ENCODE results near the gene PLCB1. TPM values are rescaled to one million over a fixed set of nuclear protein-coding genes. Genes with fewer than 3 reads are reported as not detected.

PLCB1 gene
- total and polyA plus RNA-seq, 2 of the 4 experiments (the other 2 are of a cell fraction), result 5.6 to 16.1 TPM

DNA sequence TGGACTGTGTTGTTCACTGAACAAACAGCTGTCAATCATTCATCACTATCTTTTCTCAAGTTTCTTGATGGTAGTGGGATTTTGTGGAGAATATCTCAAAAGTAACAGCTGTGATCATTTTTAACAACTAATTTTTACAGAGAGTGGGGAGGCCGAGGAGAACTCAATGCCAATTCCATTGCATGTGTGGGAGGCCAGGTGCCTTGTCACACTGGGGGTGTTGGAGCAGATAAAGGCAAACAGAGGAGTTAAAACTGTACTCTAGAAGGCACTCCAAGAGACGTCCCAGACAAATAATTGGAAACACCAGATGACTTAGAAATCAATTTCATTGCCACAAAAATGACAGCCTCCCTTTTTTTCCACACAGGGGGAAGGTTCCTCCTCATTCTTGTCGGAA is 669.6 kb downstream of the PLCB1 start:
- no peaks in the 10 kb centered on the region for H3K4me1 ChIP-seq (ENCODE audit: control insufficient read depth, insufficient read depth, low read length)
- no peaks in the 10 kb centered on the region for H3K36me3 ChIP-seq (ENCODE audit: control insufficient read depth, insufficient read depth, low read length)
- intact Hi-C loops (cut with micrococcal nuclease), result no loop called here
- ATAC-seq (ENCODE audit: low read depth) (no peak), DNase-seq (no peak)
- H3K4me2 ChIP-seq (ENCODE audit: low read depth, low read length), result no peak overlapping the region
- no peak overlapping the region for H3K14ac ChIP-seq (replicated peaks; ENCODE audit: low read depth, low read length)
- ChIA-PET CTCF (no interaction called here), POLR2A (ENCODE audit: unreplicated experiment) (no interaction called here)
- H3K23ac ChIP-seq (ENCODE audit: low read depth, low read length), result no peak overlapping the region
- H2BK15ac ChIP-seq (ENCODE audit: low read depth, low read length), result no peak overlapping the region
- no peak overlapping the region for H2BK120ac ChIP-seq (ENCODE audit: low read depth, low read length)
- H3K18ac ChIP-seq (ENCODE audit: low read depth, low read length), result no peak overlapping the region
- no peak overlapping the region for H2AK9ac ChIP-seq (replicated peaks; ENCODE audit: low read depth, low read length, poor library complexity)
- no peak overlapping the region for H3K9ac ChIP-seq (ENCODE audit: low read depth, low read length)
- H2BK20ac ChIP-seq (ENCODE audit: low read depth, low read length), result no peak overlapping the region
- no peak overlapping the region for H4K8ac ChIP-seq (ENCODE audit: low read depth in 2 of 2, low read length in 2 of 2)
- dilution Hi-C loops (cut with HindIII; ENCODE audit: low sequenced_read_pairs, unreplicated experiment), result no loop called here
- H4K20me1 ChIP-seq (ENCODE audit: insufficient read depth, low read length), result no peaks in the 10 kb centered on the region
- H3K4ac ChIP-seq (ENCODE audit: low read depth, low read length), result no peak overlapping the region
- H3K27me3 ChIP-seq (ENCODE audit: control insufficient read depth, insufficient read depth, low read length), result no peaks in the 10 kb centered on the region
- no TSS peak for BruUV-seq (replicated peaks)
- WGBS, 2 experiments (ENCODE audit: extremely low coverage in 2 of 2, insufficient read length in 1 of 2), result no CpG with 5 or more reads among the region's 3 CpGs
- H4K5ac ChIP-seq (ENCODE audit: low read depth, low read length), result no peak overlapping the region
- no peaks in the 10 kb centered on the region for H3K9me3 ChIP-seq (ENCODE audit: control insufficient read depth, insufficient read depth, low read length)
- H3K27ac ChIP-seq (ENCODE audit: insufficient read depth, low read length), result no peak overlapping the region
- no peak overlapping the region for H3K56ac ChIP-seq (ENCODE audit: extremely low read depth, insufficient read depth, low read length)
- TF ChIP-seq FOS (IDR thresholded peaks at IDR 0.05; ENCODE audit: low read depth, low read length) (no peak), SMC3 (IDR thresholded peaks at IDR 0.05; ENCODE audit: low read depth, low read length) (no peak), BHLHE40 (IDR thresholded peaks at IDR 0.05; ENCODE audit: low read depth, low read length) (no peak), CEBPB (IDR thresholded peaks at IDR 0.05; ENCODE audit: low read depth, low read length) (no peak), ELK1 (IDR thresholded peaks at IDR 0.05; ENCODE audit: borderline replicate concordance, low read depth, low read length) (no peak), MAZ (IDR thresholded peaks at IDR 0.05; ENCODE audit: borderline replicate concordance, low read depth, low read length) (no peak), CTCF (conservative IDR thresholded peaks at IDR 0.05; ENCODE audit: low read depth, low read length) (no peak), MXI1 (IDR thresholded peaks at IDR 0.05; ENCODE audit: borderline replicate concordance, low read depth, low read length) (no peak), NFE2L2 (IDR thresholded peaks at IDR 0.05; ENCODE audit: low read depth, low read length) (no peak), RAD21 (IDR thresholded peaks at IDR 0.05; ENCODE audit: low read length) (no peak), CHD1 (IDR thresholded peaks at IDR 0.05; ENCODE audit: low read depth, low read length) (no peak), USF2 (IDR thresholded peaks at IDR 0.05; ENCODE audit: low read depth, low read length) (no peak), RFX5 (IDR thresholded peaks at IDR 0.05; ENCODE audit: low read depth, low read length) (no peak), RCOR1 (IDR thresholded peaks at IDR 0.05; ENCODE audit: insufficient replicate concordance, low read length) (no peak), POLR2A (IDR thresholded peaks at IDR 0.05; ENCODE audit: low read depth, low read length) (no peak)
- no peaks in the 10 kb centered on the region; the same call in 1 of the 2 replicates for H3K9me1 ChIP-seq (ENCODE audit: insufficient read depth, low read length)
- H2BK5ac ChIP-seq (ENCODE audit: low read depth, low read length, poor library complexity, severe bottlenecking), result no peak overlapping the region
- H2AK5ac ChIP-seq (ENCODE audit: low read depth, low read length), result no peak overlapping the region
- H2AFZ ChIP-seq (replicated peaks; ENCODE audit: low read length, poor library complexity), result no peak overlapping the region
- in situ Hi-C loops (cut with MboI; ENCODE audit: low sequenced_read_pairs), result no loop called here
- H3K79me1 ChIP-seq (ENCODE audit: low read depth in 1 of 2, low read length in 2 of 2), result no peaks in the 10 kb centered on the region
- no peak overlapping the region for H4K91ac ChIP-seq (ENCODE audit: insufficient read depth, low read depth, low read length)
- H3K4me3 ChIP-seq (ENCODE audit: insufficient read depth, low read depth, low read length), result no peak overlapping the region
